ENCODE results near the gene ELOVL3.
A peak's percentile ranks its signal among the peaks of the same experiment; 100 is the strongest.
"Not testable (repeated sequence)": the region's sequence is repeated elsewhere in the genome, so short reads cannot be mapped to it uniquely, and the experiment has no call there.

Gene ELOVL3

GRCh38 chr10:102225646-102226541 is at the start of gene ELOVL3:
ELOVL3 (plus strand) TSS chr10:102226299; CDS start chr10:102226549, 250 bp downstream.
- peak; percentile 77 to 83 (median 78) for DNase-seq (ENCODE audit: low read depth in 2 of 3, low spot score in 1 of 3)

GRCh38 chr10:102184606-102185005 is 41.5 kb upstream of the ELOVL3 start:
- no peak for DNase-seq (ENCODE audit: low read depth in 2 of 3, low spot score in 1 of 3)

GRCh38 chr10:102185272-102185671 is 40.8 kb upstream of the ELOVL3 start:
- DNase-seq (ENCODE audit: low read depth in 2 of 3, low spot score in 1 of 3) = no peak

- no peak for DNase-seq (ENCODE audit: low read depth in 2 of 3, low spot score in 1 of 3)
Observed at GRCh38 chr10:102185811-102186527, 40.1 kb upstream of the ELOVL3 start.

GRCh38 chr10:102188298-102188940 is 37.7 kb upstream of the ELOVL3 start:
- DNase-seq (ENCODE audit: low read depth in 2 of 3, low spot score in 1 of 3) = no peak

GRCh38 chr10:102188941-102189898 is 36.9 kb upstream of the ELOVL3 start:
- DNase-seq (ENCODE audit: low read depth in 2 of 3, low spot score in 1 of 3) = not testable (repeated sequence)

DNA sequence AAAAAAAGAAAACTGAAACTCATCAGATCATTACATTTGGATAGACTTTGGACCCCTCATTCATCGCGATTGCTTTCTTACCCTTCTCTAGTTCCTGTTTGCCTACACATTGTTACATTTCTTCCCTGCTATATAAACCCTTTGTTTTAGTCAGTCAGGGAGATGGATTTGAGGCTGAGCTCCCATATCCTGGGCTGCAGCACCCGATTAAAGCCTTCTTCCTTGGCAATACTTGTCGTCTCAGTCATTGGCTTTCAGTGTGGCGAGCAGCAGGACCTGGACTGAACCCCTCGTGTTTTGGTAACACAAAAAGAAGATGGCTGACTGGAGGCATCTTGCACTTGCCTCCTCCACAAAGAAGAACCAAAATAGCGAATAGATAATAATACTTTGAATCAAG is 34.1 kb upstream of the ELOVL3 start:
- DNase-seq (ENCODE audit: low read depth in 2 of 3, low spot score in 1 of 3) = no peak

DNA sequence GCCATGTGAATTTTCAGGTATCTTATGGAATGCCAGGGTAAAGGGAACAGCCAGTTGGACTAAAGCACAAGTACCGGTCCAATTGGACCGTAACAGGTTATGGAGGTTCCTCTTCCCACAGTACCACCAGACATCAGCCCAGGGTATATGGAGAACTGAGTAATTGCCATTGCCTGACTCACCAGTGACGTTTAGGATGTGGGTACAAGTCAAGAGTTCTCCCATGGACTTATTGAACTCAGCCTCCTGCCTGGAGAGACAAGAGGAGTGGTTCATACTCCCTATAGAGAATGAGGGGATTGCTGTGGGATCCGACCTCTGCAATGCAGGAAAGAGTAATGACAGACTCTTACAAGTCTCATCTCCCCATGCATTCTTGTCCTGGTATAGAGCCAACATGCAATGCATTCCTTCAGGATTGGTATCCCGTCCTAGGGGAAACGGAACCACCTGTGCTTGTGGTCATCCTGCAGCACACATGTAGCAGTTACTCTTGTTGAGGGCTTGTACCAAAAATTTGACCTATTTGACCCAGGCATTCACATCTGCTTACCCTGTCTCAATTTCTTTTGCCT is 30.7 kb upstream of the ELOVL3 start:
- no peak for DNase-seq (ENCODE audit: low read depth in 2 of 3, low spot score in 1 of 3)

DNA sequence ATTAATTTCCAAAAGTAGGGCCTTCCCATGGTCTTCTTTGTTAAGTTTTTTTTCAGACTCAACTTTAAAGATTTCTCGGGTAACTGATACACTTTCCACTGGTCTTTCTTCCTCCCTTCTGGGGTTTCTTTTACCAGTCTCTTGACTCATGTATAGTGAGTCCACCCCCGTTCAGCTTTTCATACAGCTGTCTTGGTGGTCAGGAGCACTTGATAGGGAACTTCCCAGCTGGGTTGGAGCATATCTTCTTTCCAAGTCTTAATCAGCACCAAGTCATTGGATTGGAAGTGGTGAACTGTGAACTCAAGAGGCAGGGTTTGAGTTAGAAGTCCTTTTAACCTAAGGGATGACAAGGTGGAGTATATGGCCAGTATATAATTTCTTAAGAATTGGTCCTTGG is 29.2 kb upstream of the ELOVL3 start:
- DNase-seq (ENCODE audit: low read depth in 2 of 3, low spot score in 1 of 3) = peak; percentile 31 to 35 (median 34)

DNA sequence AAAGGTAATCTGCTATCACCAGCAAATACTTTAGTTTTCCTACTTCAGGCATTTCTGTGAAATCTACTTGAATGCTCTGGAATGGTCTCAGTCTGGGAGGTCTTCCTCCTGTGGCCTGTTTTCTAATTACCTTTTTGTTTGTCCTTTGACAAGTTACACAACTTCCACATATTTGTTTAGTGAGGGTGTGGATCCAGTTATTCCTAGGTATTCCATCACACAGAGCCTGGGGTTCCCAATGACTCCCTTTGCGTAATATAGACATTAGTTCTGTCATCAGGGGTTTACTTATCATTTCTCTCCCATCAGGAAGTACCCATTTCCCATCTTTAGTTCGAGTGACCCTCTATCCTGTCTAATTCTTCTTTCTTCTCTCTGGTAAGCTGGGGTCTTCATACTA is 28.1 kb upstream of the ELOVL3 start:
- no peak for DNase-seq (ENCODE audit: low read depth in 2 of 3, low spot score in 1 of 3)

GRCh38 chr10:102200751-102201640 is 25.1 kb upstream of the ELOVL3 start:
- no peak for DNase-seq (ENCODE audit: low read depth in 2 of 3, low spot score in 1 of 3)

- DNase-seq (ENCODE audit: low read depth in 2 of 3, low spot score in 1 of 3) = no peak
Observed at GRCh38 chr10:102202386-102202785, 23.7 kb upstream of the ELOVL3 start.

DNA sequence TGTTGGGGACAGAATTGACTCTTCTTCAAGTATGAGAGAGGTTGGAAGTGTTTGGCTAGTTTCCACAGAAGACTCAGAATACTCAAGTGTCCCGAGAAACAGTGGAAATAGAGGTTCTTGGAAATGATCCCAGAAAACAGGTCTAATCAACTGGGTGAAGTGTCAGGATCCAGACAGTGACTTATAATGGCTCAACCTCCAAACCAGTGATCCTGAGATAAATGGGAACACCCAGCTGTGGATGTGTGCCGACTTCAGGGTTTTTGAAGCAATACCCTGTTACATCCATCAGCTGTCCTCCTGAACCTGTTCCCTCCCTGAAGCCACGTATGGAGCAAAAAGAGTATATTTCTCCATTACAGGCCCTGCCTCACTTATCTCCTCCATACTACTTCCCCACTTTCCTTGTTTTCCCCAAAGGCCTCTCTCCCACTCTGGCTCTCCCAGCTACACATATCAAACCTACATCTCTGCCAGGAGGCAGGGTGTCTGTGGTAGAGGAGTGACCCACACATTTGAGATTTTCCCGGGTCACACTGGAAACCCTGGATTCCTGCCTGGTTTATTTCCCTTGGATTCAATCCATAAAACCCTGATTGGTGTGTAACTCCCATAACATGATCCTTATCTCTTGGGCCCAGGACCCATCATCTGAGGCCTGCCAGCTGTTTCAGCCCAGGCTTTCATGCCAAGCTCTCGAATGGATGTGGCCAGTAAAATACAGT is 17.6 kb upstream of the ELOVL3 start:
- no peak for DNase-seq (ENCODE audit: low read depth in 2 of 3, low spot score in 1 of 3)

DNA sequence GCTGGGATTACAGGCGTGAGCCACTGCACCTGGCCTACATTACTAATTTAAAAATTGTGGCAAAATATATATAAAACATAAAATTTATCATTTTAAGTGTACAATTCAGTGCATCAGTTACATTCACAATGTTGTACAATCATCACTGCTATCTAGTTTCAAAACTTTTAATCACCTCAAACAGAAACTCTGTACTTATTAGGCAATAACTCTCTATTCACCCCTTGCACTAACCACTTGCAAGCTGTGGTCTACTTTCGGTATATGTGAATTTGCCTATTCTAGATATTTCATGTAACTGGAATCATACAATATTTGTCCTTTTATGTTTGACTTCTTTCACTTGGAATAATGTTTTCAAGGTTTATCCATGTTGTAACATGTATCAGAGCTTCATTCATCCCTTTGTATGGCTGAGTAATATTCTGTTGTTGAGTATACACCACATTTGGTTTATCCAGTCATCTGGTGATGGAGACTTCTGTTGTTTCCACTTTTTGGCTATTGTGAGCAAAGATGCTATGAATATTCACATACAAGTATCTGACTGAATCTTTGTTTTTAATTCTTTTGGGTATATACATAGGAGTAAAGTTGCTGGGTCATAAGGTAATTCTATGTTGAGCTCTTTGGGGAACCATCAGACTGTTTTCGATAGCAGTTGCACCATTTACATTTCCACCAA is 14.3 kb upstream of the ELOVL3 start:
- DNase-seq (ENCODE audit: low read depth in 2 of 3, low spot score in 1 of 3) = no peak

GRCh38 chr10:102213599-102213998 is 12.5 kb upstream of the ELOVL3 start:
- DNase-seq (ENCODE audit: low read depth in 2 of 3, low spot score in 1 of 3) = not testable (repeated sequence)

DNA sequence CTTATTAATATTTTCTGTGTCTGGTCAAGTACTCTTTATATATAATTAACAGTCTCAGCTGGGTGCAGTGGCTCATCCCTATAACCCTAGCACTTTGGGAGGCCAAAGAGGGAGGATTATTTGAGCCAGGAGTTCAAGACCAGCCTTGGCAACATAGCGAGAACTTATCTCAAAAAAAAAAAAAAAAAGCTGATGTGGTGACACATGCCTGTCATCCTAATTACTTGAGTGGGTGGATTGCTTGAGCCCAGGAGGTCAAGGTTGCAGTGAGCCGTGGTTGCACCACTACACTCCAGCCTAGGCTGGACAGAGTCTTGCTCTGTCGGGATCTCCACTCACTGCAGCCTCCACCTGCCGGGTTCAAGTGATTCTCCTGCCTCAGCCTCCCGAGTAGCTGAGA is 6.7 kb upstream of the ELOVL3 start:
- DNase-seq (ENCODE audit: low read depth in 2 of 3, low spot score in 1 of 3) = no peak

DNA sequence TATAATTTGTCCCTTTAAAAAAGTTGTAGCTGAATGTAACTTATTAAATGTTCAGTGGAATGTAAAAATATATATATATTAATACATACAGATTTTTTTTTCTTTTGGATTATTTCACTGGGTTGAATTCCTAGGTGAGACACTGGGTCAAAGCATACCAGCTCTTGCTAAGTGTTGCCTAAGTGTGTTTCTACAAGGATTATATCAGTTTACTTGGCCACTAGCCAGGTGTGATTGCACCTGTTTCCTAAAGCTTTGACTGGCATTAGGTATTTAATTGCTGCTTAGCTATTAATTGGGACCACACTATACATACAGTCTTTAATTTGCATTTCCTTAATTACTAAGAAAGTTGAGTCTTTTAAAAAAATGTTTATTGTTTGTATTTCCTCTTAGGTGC is 5.5 kb upstream of the ELOVL3 start:
- DNase-seq (ENCODE audit: low read depth in 2 of 3, low spot score in 1 of 3) = no peak

DNA sequence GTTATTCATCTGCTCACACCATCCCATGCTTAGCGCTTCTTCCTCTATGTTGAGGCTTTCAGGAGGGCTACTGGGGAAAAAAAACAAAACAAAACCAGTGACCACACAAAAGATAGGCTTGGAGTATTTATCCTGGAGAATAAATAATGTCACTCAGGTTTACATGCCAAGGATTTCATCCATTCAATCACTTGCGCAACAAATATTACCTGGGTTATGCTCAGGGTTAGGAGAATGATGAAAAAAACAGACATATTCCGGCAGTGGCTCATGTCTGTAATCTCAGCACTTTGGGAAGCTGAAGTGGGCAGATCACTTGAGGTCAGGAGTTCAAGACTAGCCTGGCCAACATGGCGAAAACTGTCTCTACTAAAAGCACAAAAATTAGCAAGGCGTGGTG is 3.3 kb upstream of the ELOVL3 start:
- DNase-seq (ENCODE audit: low read depth in 2 of 3, low spot score in 1 of 3) = no peak
